B cell (primary cell): ENCODE results near the gene DACT2. TPM values are rescaled to one million over a fixed set of nuclear protein-coding genes. Genes with fewer than 3 reads are reported as not detected.

ENCODE experiments used
- ATAC-seq: fragments of 200-7000 bp; cut with Tn5 transposase; one replicate; pipeline ENCODE4 v1.10.0; 2021; ENCODE audit warnings: low read depth, mild to moderate bottlenecking, moderate number of reproducible peaks, moderate library complexity
- CTCF ChIA-PET: fragments of 350-600 bp; sonication (Branson Sonifier 250); formaldehyde crosslinking; loops from one replicate; lab custom pipeline; 2021; ENCODE audit warnings: antibody characterized with exemption, inconsistent platforms; lab: Charles Lee
- POLR2A ChIA-PET: fragments of 350-600 bp; sonication (Branson Sonifier 250); formaldehyde crosslinking; loops from one replicate; lab custom pipeline; 2021; ENCODE audit warnings: antibody characterized with exemption; lab: Charles Lee
- DNase-seq: peaks from one replicate; pipeline ENCODE4 v3.0.0; 2013
- H2AFZ ChIP-seq: 2 replicates; pipeline ENCODE4 v1.6.1; 2012; ENCODE audit warnings: mild to moderate bottlenecking, low read depth, low read length; ENCODE audit not compliant: insufficient read depth, poor library complexity, severe bottlenecking
- H3K27ac ChIP-seq, 2 donors: 1 replicate in 1 of 2; 2 replicates in 1 of 2; pipeline ENCODE4 v1.5.1; 2012 to 2013; ENCODE audit warnings: low read length in 2 of 2, mild to moderate bottlenecking in 2 of 2, moderate library complexity in 1 of 2
- H3K27me3 ChIP-seq, 4 experiments: fragments of 200-600 bp in 1 of 4; sonication (generic) in 1 of 4; replicated peaks in 1 of 4; 1 replicate in 2 of 4; 2 replicates in 2 of 4; pipeline versions ENCODE4 v1.6.1 to v1.7.0; 2013 to 2016; ENCODE audit warnings: low read length in 3 of 4, mild to moderate bottlenecking in 2 of 4, mixed read lengths in 1 of 4, moderate library complexity in 1 of 4; ENCODE audit not compliant: insufficient read depth in 4 of 4, control insufficient read depth in 3 of 4; ENCODE audit errors: control extremely low read depth in 1 of 4
- H3K36me3 ChIP-seq, 2 experiments: replicated peaks in 1 of 2; 1 replicate in 1 of 2; 2 replicates in 1 of 2; pipeline versions ENCODE4 v1.6.1 to v1.7.1; 2013; ENCODE audit warnings: low read length in 1 of 2; ENCODE audit not compliant: insufficient read depth in 2 of 2, control insufficient read depth in 1 of 2; ENCODE audit errors: control extremely low read depth in 1 of 2, extremely low read depth in 1 of 2
- H3K4me1 ChIP-seq, 2 donors: fragments of 200-600 bp in 1 of 2; sonication (generic) in 1 of 2; 1 replicate in 1 of 2; 2 replicates in 1 of 2; pipeline versions ENCODE4 v1.5.1 to v1.6.1; 2013 to 2017; ENCODE audit warnings: low read length in 2 of 2; ENCODE audit not compliant: control insufficient read depth in 2 of 2, insufficient read depth in 2 of 2
- H3K4me2 ChIP-seq: replicated peaks from 2 replicates; pipeline ENCODE3; 2012; ENCODE audit warnings: mild to moderate bottlenecking, low read depth, low read length; ENCODE audit not compliant: poor library complexity, severe bottlenecking
- H3K4me3 ChIP-seq, 5 experiments: fragments of 200-600 bp in 1 of 5; sonication (generic) in 1 of 5; 1 replicate in 3 of 5; 2 replicates in 2 of 5; pipeline versions ENCODE4 v1.5.1 to v1.7.0; 2011 to 2016; ENCODE audit warnings: low read length in 4 of 5, mild to moderate bottlenecking in 4 of 5, low read depth in 2 of 5, control low read depth in 1 of 5, moderate library complexity in 1 of 5; ENCODE audit not compliant: insufficient read depth in 1 of 5; ENCODE audit errors: control extremely low read depth in 1 of 5, extremely low read depth in 1 of 5
- H3K79me2 ChIP-seq: fragments of 200-600 bp; sonication (generic); one replicate; pipeline ENCODE4 v1.6.0; 2016; ENCODE audit warnings: low read length; ENCODE audit not compliant: control insufficient read depth, insufficient read depth
- H3K9ac ChIP-seq: fragments of 200-600 bp; sonication (generic); 2 replicates; pipeline ENCODE4 v1.6.1; 2017; ENCODE audit warnings: mild to moderate bottlenecking, low read length, moderate library complexity
- H3K9me3 ChIP-seq, 3 donors: one replicate each; pipeline versions ENCODE4 v1.6.1 to v1.7.1; 2013; ENCODE audit warnings: low read length in 2 of 3; ENCODE audit not compliant: control insufficient read depth in 2 of 3, insufficient read depth in 1 of 3; ENCODE audit errors: control extremely low read depth in 1 of 3
- H4K20me1 ChIP-seq: 2 replicates; pipeline ENCODE4 v1.6.0; 2012; ENCODE audit warnings: mild to moderate bottlenecking, low read length; ENCODE audit not compliant: insufficient read depth, control insufficient read depth, poor library complexity, severe bottlenecking
- H3K27ac Mint-ChIP-seq: one replicate; pipeline ENCODE4 v1.8.0; 2021; ENCODE audit warnings: mixed read lengths
- H3K27me3 Mint-ChIP-seq: one replicate; pipeline ENCODE4 v1.8.0; 2021; ENCODE audit warnings: mixed read lengths
- H3K4me1 Mint-ChIP-seq: one replicate; pipeline ENCODE4 v1.8.0; 2021; ENCODE audit warnings: mixed read lengths
- H3K4me3 Mint-ChIP-seq: one replicate; pipeline ENCODE4 v1.8.0; 2021; ENCODE audit warnings: mixed read lengths
- H3K9me3 Mint-ChIP-seq: one replicate; pipeline ENCODE4 v1.8.0; 2022; ENCODE audit warnings: mixed read lengths; ENCODE audit not compliant: insufficient read depth
- CTCF ChIP-seq: fragments of 200-600 bp; IDR thresholded peaks from one replicate; pipeline ENCODE4 v1.8.0; 2022; ENCODE audit warnings: antibody characterized with exemption, mild to moderate bottlenecking
- EZH2 ChIP-seq: IDR thresholded peaks from 2 replicates; pipeline ENCODE4 v1.6.1; 2012; ENCODE audit warnings: borderline replicate concordance, low read depth, mild to moderate bottlenecking, moderate library complexity, low read length; ENCODE audit not compliant: insufficient read depth, poor library complexity, severe bottlenecking
- WGBS: methylation state at CpG from one replicate; pipeline ENCODE4 v1.1.5; 2013; ENCODE audit warnings: missing lambda C conversion rate; ENCODE audit not compliant: insufficient coverage; 5-methylcytosine and 5-hydroxymethylcytosine counted together
- intact Hi-C: fragments of 100-400 bp; cut with micrococcal nuclease; formaldehyde crosslinking; loops from one replicate; pipeline ENCODE4 v1.10.0; 2022
- polyA plus RNA-seq: library from polyadenylated mRNA; depleted of rRNA; stranded (reverse); fragments of >200 nt; gene quantifications from 2 replicates; pipeline ENCODE4 v1.2.3, GENCODE V29; 2012
- total RNA-seq, 2 donors: library from RNA; stranded (reverse); fragments of 120-200 nt in 1 of 2; gene quantifications; 1 replicate in 1 of 2; 2 replicates in 1 of 2; pipeline versions ENCODE4 v1.2.3 to v1.2.4, GENCODE V29; 2013 to 2022

Gene DACT2
- total and polyA plus RNA-seq, 2 donors (not counting 1 experiment from before 2014, with no cell fraction given), result not detected

- Histone ChIP-seq H3K4me3 (no peak overlapping the region), H3K4me2 (no peak overlapping the region), H4K20me1 (no peaks in the 10 kb centered on the region), H3K36me3 (no peaks in the 10 kb centered on the region), H3K27me3 (no peaks in the 10 kb centered on the region), H3K9ac (no peak overlapping the region), H2AFZ (no peak overlapping the region), H3K27ac (no peak overlapping the region), H3K79me2 (no peaks in the 10 kb centered on the region), H3K4me1 (no peaks in the 10 kb centered on the region), H3K9me3 (peaks cover 0 to 9% (median 0%) of the 10 kb centered on the region in 3 donors)
- ChIA-PET POLR2A (no interaction called here), CTCF (no interaction called here)
- Mint-ChIP-seq H3K27ac (no peak overlapping the region), H3K4me1 (no peaks in the 10 kb centered on the region), H3K27me3 (peaks cover 36% of the 10 kb centered on the region), H3K9me3 (no peaks in the 10 kb centered on the region), H3K4me3 (no peak overlapping the region)
- no peak for ATAC-seq
- no peak for TF ChIP-seq EZH2
- no peak for TF ChIP-seq CTCF
- intact Hi-C loops, result no loop called here
- DNase-seq, result no peak
- 44% methylated on average over 9 of the region's 12 CpGs for WGBS
These were observed 7.0 kb upstream of the DACT2 start for GRCh38 chr6:168326294-168327261.

- Histone ChIP-seq H3K27ac (no peak overlapping the region), H3K27me3 (peaks cover 0 to 8% (median 0%) of the 10 kb centered on the region in 4 experiments), H3K79me2 (no peaks in the 10 kb centered on the region), H3K9me3 (peaks cover 0 to 6% (median 0%) of the 10 kb centered on the region in 3 donors), H3K36me3 (no peaks in the 10 kb centered on the region), H2AFZ (no peak overlapping the region), H3K4me3 (no peak overlapping the region), H3K4me1 (no peaks in the 10 kb centered on the region), H4K20me1 (no peaks in the 10 kb centered on the region), H3K9ac (no peak overlapping the region), H3K4me2 (no peak overlapping the region)
- Mint-ChIP-seq H3K9me3 (no peaks in the 10 kb centered on the region), H3K27me3 (peaks cover 39% of the 10 kb centered on the region), H3K27ac (no peak overlapping the region), H3K4me3 (no peak overlapping the region), H3K4me1 (no peaks in the 10 kb centered on the region)
- ATAC-seq (no peak), DNase-seq (no peak)
- no CpG with 5 or more reads among the region's 2 CpGs for WGBS
- TF ChIP-seq EZH2, result no peak
- TF ChIP-seq CTCF, result no peak
- ChIA-PET POLR2A (no interaction called here), CTCF (no interaction called here)
- intact Hi-C loops, result no loop called here
These were observed 3.4 kb upstream of the DACT2 start for GRCh38 chr6:168322966-168323365.
